Left hindlimb (tissue), 1 donor: ENCODE measurements around the gene ADCY3.
A peak's percentile ranks its signal among the peaks of the same experiment; 100 is the strongest.

Experiments used
- DNase-seq: peaks from one replicate; pipeline ENCODE4 v3.0.0-alpha.2; 2018

Gene ADCY3

DNA sequence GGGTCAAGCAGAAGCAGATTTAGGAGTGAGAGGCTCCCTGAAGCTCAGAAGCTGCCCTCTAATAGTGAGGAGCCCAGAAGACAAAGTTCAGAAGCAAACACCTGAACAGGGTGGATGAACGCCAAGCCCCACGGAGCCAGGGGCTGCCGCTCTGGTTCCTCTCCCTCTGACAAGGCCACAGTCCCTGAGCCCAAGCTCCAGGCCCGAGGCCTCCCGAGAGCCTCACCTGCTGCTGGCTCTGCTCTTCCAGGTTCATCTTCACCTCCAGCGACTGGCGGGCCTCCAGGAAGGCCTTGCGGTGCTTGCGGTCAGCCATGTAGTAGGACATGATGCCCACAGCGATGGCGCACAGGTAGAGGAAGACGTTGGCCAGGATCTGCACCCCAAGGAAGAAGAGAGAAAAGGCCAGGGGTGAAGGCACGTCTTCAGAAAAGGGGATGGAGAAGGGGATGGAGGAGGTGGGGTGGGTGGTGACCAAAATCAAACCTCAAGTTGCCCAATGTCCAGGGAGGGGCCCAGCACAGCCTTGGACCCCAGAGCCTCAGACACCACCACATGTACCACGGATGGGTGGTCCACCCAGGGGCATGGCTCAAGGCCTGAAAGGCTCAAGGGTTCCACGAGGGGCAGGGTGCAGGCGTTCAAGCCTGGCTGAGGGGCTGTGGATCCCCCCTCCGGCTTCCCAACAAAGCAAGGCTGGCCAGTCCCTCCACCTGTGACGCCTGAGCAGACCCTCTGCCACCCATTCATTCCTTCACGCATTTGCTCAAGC lies 47.5 kb downstream of the ADCY3 start:
- DNase-seq: no peak

GRCh38 chr2:24871852-24872333 lies 48.1 kb downstream of the ADCY3 start:
- no peak for DNase-seq

DNA sequence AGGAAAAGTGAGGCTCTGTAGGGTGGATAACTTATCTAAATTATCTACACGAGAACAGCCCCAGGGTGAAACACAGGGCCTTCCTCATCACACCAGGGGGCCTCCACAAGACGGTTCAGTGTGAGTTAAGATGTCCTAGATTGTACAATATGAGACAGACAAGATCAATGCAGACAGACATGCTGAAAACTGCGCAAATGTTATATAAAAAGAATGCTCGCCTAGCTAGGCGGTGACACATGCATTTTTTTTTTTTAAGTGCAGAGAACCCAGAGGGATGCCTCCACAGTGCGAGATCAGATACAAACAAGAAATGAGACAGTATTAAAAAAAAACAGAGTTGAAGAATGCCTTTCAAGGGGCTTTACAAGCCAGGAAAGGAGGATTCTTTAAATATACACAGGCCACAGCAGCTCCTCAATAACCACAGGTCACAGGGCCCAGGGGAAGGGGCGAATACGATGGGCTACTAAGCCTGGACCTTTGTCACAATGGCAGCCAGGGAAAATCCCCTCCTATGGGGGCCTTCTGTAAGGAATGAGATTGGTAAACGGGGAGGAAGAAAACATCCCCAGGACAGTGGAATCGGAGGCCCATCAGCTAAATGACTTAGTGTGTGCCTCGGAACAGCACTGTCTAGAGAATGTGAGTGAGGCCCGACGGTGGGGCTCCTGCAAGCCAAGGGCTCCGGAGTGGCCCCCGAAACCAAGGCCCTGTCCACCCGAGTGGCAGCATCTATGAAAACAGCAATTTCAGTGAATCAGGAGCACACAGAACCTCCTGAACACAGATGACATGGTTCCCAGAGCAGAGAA lies 48.9 kb downstream of the ADCY3 start:
- DNase-seq: no peak

DNA sequence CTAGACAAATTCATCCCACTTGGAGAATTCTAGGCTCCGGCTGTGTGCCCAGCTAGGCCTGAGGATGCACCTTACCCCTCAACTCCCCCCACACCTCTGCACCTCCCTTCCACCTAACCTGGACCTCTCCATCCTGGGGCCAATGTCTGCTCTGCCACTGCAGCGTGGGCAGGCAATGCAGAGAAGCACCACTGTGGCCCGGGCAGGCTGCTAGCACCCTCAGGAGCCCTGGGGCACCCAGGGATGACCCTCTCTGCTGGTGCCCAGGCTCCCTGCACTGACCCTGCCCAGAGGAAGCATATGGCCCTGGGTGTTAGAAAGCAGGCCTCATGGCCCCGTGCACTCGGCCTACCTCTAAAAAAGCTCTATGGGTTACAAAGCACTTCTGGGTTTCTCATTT lies 49.6 kb downstream of the ADCY3 start:
- DNase-seq: no peak

GRCh38 chr2:24866946-24867345 lies 53.1 kb downstream of the ADCY3 start:
- no peak for DNase-seq

DNA sequence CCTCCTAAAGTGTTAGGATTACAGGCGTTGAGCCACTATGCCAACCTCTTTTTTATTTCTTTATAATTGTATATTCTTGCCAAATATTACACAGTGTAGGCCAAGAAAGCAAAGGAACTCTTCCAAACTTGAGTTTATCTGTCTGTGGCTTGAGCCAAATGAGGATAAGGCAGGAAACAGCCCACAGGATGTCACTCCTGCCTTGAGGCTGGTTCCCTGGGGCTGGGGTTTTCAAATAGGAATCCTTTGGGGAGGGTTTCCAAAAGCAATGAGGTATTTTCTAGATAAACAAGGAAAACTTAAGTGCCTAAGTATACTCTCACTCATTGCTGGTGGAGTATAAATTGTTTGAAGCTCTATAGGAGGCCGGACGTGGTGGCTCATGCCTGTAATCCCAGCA lies 56.4 kb downstream of the ADCY3 start:
- DNase-seq: no peak

DNA sequence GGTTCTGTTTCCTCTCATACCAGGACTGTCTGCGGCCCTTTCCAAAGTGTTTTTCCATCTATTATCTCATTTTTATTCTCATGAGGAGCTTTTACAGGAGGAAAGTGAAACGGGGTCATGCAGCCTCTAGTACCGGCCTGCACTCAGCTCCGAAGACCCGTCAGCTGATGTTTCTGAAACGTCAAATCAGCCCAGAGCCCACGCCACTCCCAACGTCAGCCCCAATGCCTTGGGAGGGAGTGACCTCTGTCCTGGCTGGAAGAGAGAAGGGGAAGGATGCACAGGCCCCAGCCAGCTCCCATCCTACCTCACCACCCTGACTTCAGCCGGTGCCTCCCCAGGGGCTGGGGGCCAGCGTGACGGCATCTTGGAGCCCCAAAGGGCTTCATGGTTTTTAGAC lies 58.5 kb downstream of the ADCY3 start:
- no peak for DNase-seq

GRCh38 chr2:24860631-24861030 lies 59.4 kb downstream of the ADCY3 start:
- DNase-seq: no peak

GRCh38 chr2:24859968-24860600 lies 60.0 kb downstream of the ADCY3 start:
- DNase-seq: no peak

DNA sequence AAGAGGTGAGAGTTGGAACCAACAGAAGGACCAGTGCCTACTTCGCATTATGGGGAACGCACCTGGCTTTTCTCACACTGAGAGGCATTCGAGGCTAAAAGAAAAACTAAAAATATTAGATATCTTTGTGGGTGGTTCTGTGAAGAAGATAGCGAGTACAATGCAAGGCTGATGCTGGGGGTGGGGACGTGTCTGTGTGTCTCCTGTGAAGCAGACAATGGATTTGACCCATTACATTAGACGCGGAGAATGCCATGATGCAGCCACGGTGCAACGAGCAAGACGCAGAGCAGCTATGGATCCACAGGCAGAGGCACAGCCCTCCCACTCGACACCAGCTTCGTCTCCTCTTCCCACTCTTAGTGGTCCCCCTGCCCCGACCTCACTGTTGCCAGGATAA lies 61.0 kb downstream of the ADCY3 start:
- no peak for DNase-seq

DNA sequence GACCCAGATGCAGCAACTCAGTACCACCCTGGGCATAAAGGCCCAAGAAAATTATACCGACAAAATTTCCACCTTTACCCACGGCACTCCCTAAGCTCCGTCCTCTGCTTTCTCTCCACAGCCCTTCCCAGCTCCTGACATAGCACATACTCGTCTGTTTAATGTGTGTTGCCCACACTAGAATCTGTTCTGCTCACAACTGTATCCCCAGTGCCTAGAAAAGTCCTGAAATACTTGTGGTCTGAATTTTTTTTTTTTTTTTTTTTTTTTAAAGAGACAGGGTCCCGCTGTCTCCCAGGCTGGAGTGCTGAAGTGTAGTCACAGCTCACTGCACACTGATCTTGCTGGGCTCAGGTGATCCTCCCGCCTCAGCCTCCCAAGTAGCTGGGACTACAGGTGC lies 62.3 kb downstream of the ADCY3 start:
- DNase-seq: no peak

DNA sequence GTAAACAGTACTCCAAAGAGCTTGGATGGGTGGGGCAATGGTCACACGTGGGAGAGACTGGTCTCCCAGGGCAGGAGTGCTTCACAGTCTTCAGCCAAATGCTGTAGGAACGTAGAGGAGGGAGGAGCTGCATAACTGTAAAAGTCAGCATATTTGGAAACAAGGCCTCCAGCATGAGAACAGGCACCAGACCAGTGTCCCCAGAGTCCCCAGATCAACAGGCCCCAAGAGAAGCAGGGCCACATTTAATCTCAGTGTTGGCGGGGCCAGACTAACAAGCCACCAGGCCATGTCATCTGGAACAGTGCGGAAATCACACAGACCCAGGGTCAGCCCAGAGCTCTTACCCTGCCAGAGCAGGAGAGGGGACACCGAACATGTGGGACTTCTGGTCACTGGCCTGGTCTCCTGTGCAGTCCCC lies 63.2 kb downstream of the ADCY3 start:
- DNase-seq: no peak

GRCh38 chr2:24855726-24856125 lies 64.3 kb downstream of the ADCY3 start:
- no peak for DNase-seq

DNA sequence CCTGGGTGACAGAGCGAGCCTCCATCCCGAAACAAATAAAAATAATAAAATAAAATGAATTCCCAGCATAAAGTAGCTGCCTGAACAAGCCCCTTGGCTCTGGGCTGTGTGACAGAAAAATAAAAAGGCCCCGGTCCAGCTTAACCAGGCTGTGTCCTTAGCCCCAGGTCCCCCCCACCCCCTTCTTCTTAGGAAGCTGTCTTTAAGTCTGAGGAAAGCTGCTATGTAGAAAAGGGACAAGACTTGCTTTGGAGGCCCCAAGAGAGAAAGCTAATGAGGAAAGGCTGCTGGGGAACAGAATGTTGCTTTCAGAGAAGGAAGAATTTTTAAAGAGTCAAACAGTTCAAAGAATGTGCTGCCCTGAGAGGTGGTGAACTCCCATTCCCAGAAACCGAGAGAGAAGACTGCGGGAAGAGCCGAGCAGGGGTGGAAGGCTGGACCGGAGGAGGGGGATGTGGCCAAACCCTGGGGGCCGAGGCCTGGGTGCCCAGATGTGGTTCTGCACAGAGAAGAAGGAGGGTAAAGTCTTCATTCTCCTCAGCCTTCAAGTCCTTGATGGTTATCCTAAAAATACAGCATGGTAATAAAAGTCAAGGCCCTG lies 64.9 kb downstream of the ADCY3 start:
- DNase-seq: no peak

DNA sequence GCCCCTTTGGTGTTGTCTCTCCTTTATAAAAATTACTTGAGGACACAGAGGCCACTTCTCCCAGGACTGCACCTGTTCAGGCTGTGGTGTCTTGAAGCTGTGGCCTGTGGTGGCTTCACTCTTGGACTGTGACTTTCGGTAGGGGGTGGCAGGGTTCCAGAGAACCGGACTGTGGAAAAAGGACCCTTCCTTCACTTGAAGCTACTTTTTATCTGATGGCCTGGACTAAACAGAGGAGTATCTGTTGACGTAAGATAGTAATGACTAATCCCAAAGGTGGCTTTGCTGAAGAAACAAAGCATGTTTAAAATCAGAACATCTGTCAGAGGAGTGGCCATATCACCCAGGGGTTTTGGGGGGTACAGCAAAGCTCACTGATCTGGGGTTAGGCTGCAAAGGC lies 66.0 kb downstream of the ADCY3 start:
- no peak for DNase-seq

GRCh38 chr2:24853046-24853445 lies 67.0 kb downstream of the ADCY3 start:
- DNase-seq: no peak

DNA sequence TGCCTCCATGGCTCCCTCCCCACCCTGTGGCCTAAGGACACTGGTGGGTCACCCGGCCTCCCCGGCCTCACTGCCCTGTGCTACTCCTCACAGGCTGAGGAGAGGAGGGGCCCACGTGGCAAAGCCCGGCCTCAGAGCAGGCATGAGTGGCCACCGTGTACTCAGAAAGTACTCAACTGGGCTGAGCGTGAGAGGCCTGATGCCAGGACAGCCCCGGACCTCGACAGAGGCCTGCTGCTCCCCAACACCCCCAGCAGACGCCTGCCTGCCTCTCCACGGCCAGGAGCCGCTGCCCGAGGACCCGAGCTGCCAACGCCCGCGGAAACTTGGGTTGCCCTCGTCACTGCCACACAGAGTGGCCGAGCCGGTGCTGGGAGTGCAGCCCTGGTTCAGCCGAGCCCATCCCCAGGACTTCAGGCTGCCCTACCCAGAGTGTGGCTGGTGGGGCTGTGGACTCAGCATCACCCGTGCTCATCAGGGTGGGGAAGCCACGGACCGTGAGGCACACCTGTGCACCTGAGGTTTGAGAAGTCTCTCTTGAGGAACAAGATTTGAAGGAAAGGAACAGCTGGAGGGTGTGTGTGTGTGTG lies 67.5 kb downstream of the ADCY3 start:
- DNase-seq: no peak

DNA sequence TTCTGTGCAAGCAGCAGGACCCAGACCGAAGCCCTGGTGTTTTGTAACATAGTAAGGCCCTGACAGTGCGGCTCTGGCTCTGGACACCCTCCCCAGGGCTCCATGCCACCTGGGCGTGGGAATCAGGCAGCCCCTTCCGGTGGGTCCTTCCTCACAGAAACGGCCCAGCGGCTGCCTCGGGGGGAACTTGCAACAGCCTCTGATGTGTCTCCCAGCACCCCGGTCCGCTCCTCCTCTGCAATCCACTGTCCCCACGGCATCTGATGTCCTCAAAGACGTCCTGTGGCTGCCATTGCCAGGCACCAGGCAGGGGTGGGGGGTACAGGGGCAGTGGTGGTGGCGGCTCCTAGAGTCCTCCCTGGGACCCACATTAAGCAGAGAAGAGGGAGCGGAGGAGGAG lies 68.0 kb downstream of the ADCY3 start:
- no peak for DNase-seq

DNA sequence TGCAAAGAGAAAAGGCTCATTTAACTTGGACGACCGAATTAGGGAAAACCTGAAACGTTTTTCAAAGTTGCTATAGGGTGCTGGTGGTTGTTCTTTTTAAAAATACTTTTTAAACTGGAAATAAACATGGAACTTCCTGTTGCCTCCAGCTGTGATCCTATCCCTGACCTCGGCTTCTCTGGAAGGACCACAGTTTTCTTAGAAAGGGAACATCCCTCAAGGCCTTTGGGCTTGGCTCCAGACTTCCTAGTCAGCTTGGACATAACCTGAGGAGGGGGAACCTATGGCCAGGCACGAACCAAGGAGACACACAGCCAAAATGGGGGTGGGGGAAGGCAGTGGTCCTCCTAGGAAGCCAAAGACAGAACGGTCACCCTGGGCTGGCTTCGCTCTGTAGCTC lies 69.1 kb downstream of the ADCY3 start:
- no peak for DNase-seq

DNA sequence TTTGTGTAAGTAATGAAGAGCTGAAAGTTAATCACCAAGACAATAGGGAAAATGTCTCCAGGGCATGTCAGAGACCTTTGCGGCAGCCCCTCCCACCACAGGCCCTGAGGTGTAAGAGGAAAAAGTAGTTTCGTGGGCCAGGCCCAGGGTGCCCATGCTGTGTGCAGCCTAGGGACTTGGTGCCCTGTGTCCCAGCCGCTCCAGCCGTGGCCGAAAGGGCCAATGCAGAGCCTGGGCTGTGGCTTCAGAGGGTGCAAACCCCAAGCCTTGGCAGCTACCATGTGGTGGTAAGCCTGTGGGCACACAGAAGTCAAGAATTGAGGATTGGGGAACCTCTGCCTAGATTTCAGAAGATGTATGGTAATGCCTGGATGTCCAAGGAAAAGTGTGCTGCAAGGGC lies 74.3 kb downstream of the ADCY3 start:
- DNase-seq: no peak

GRCh38 chr2:24844023-24844685 lies 75.9 kb downstream of the ADCY3 start:
- DNase-seq: no peak

DNA sequence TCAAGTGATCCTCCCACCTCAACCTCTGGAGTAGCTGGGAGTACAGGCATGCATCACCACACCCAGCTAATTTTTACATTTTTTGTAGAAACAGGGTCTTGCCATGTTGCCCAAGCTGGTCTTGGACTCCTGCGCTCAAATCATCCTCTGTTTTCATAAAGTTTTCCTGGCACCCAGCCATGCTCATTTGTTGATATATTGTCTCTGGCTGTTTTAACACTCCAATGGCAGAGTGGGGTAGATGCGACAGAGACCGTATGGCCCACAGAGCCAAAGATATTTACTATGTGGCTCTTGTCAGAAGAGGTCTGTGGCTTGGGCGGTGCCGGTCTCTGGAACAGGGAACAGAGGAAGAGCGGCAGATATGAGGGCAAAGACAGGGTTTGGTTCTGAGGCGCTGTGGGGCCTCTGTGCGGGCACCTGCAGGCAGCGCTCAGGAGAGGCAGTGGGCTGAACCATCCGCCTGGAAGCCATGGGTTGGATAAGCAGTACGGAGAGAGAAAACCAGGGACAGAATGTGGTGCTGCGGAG lies 76.6 kb downstream of the ADCY3 start:
- DNase-seq: peak; percentile 3
